Left ventricle myocardium superior (tissue), 1 donor: ENCODE data around the gene LRRC7. TPM values are rescaled to one million over a fixed set of nuclear protein-coding genes. Genes with fewer than 3 reads are reported as not detected.

Experiments
- ATAC-seq: fragments of 200-7000 bp; cut with Tn5 transposase; one replicate; pipeline ENCODE4 v1.9.1; 2020; ENCODE audit warnings: mild to moderate bottlenecking, moderate library complexity
- DNase-seq: peaks from one replicate; pipeline ENCODE4 v3.0.0-alpha.2; 2020
- intact Hi-C: fragments of 100-400 bp; cut with micrococcal nuclease; formaldehyde crosslinking; loops from one replicate; pipeline ENCODE4 v1.11.0; 2022
- total RNA-seq: library from RNA; stranded (reverse); fragmentation: NEBNext Ultra II Directional; extraction: Animal tissue kit (Norgen Biotek cat#: 25700); gene quantifications from one replicate; pipeline ENCODE4 v1.2.1, GENCODE V29; 2021
- donor health status: DM: no; HTN: yes; CAD: no; lungs with severe emphysema.

LRRC7 gene
- total RNA-seq, 1 donor from 2014 or later, result 3.0 TPM

DNA sequence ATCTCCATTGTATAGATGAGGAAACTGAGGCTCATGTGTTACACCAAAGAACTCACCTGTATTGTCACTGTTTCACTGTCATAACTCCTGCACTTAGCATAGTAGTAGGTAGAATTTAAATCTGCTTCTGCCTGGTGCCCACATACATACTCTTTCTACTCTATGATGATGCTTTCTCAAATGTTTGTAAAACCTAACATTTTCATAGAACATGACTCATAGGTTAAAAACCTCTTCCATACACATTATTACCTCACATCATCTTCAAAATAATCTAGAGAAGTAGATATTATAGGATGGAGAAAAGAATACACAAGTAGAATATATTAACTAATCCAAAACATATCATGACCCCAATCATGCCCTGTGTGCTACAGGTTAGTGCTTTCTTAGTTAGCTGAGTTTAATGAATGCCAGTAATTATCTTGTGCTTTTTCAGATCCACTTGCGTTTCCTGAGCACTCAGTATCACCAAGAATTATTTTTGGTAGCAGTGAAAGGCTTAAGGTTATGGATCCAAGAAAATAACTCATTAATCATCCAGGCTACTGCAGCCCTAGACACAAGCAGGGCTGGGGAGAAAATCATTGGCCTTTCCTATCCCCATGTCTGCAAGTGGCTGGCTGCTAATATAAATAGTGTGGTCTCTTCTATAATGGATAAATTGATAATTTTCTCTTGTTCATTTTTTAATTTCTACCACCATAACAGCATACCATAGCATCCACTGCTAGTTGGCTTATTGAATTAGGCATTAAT is 480.8 kb downstream of the LRRC7 start:
- ATAC-seq (no peak), DNase-seq (no peak)
- intact Hi-C loops, result no loop called here

DNA sequence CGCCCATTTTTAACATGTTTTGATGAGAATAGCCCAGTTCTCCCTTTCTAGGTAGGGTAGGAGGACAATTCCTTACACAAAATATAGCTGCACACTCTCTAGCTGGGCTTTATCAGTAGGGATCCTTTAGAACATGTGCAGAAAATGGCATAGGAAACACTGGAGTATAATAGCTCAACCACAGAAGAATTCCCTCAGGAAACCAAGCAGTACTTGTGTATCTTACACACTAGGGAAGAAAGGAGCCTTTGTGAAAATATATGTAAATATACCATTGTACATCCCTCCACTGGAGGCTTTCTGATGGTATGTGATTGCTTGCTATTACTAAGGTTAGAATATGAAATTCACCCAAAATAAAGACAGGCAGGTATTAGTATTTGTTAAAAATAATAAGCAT is 484.2 kb downstream of the LRRC7 start:
- ATAC-seq (no peak), DNase-seq (no peak)
- intact Hi-C loops, result no loop called here

DNA sequence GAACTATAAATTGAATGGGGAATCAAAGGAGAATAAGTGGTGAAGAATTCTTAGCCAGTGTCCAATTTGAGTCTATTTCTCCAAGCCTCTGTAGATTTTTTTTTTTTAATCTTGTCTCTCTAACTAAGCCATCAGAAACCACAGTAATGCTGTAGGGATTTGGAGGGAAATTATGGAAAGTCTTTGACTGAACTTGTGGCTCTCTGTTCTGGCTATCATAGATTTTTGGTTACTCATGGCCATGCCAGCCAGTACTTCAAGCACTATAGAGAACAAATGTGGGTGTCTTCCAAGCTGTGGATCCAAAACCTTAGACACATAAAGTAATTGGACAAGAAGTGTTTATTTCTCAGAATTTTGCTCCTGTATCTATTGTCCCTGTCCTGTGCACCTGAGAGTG is 489.8 kb downstream of the LRRC7 start:
- intact Hi-C loops, result no loop called here
- ATAC-seq, result no peak

DNA sequence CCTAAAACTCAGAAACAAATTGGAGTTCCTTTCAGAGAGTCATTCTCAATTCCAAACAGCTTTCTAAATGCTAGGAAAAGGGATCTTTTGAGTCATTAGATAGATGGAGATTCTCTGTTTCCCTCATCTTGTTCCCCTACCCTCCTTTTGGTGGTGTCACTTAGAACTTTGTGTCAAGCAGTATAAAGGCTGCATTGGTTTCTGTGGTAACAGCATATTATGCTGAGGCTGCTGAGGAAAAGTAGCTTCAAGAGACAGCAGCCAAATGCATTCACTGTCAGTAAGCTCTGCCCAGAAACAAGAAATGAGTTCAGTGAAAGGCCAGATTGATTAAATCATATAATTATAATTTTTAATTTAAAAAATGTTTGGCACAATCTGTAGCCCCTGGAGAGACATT is 493.5 kb downstream of the LRRC7 start:
- DNase-seq (no peak), ATAC-seq (no peak)
- intact Hi-C loops, result no loop called here

More for the DNA sequence above, 489.8 kb downstream of the LRRC7 start:
- no peak for DNase-seq

DNA sequence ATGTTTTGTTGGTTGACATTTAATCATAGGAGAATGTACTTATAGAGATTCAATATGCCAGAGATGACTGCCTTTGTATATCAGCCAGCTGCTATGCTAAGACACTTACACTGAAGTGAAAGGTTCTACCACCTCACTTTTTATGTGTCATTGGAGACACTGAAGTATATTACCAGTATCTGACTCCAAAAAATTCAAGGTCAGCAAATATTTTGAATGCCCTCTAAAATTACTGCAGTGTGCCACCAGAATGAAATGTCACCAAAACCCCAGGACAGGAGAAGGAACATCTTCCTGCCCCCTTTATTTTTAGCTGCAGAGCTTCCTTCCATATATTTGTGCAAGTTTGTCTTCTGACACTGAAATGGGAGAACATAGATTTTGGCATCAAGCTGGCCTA is 496.1 kb downstream of the LRRC7 start:
- intact Hi-C loops, result no loop called here
- DNase-seq (no peak), ATAC-seq (no peak)

DNA sequence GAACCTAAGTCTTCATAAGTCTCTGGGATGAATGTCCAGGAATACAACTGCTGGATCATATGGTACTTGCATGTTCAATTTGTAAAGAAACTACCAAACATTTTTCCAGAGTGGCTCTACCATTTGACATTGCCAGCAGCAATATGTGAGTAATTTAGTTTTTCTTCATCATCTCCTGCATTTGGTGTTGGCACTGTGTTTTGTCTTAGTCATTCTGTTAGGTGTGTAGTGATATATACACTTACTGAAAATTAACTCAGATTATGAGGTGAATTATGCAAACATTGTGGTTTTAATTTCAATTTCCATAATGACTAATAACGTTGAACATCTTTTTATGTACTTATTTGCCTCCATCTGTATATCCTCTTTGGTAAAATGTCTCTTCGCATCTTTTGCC is 499.0 kb downstream of the LRRC7 start:
- intact Hi-C loops, result no loop called here
- no peak for DNase-seq
- no peak for ATAC-seq

DNA sequence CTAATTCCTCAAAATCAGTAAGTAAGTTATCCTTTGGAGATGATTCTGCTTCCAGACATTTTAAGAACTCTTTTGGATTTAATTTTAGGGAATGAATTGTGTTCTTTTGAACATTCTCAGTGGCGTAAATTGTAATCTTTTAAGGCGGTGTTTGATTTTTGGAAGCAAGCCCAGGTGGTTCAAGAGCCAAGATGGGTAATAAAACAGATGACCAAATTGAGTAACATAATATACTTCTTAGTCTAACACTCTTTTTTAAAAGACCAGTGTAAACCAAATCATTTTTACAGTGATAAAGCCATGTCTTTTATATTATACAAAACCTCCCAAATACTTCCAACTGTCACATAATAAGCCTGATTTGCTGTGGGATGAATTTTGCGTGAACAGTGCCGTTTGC is 503.9 kb downstream of the LRRC7 start:
- ATAC-seq (no peak), DNase-seq (no peak)
- intact Hi-C loops, result no loop called here

DNA sequence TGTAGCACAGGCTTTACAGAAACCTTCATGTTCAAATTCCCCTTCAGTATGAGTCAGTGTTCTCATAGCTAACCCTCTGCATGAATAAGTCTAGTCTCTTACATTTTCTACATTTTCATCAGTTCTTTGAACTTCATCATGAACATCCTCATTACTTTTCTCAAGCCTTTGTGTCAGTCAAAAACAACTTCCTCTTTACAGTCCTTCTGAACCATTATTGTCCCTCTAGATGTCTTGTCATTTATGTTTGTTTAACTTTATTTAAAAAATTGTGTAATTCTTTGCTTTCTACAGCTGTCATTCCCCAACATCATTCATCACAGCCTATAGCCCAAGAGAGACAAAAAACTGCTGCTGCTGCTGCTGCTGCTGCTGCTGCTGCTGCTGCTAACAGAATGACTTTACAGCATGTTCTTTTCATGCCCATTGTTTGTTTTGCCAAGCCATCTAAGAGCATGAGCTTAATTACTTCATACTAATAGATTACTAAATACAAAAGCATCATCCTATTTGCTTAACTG is 504.6 kb downstream of the LRRC7 start:
- intact Hi-C loops, result no loop called here
- DNase-seq, result no peak
- ATAC-seq, result no peak

DNA sequence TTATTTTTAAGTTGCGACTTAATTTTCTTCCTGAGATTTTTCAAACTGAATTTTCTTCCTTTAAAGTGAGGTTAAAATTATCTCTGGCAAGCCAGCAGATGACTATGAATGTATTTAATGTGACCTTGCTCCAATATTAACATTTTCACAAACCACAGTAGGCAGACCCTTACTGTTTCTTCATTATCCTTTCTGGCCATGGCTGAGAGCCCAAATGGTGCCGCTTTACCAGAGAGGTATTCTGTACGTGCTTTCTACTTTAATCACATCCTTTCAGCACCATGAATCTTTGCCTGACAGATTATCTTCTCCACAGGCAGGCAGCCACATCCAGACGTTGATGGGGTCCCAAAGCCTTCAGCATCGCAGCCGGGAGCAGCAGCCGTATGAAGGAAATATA is 508.0 kb downstream of the LRRC7 start:
- DNase-seq (no peak), ATAC-seq (no peak)
- intact Hi-C loops, result no loop called here

DNA sequence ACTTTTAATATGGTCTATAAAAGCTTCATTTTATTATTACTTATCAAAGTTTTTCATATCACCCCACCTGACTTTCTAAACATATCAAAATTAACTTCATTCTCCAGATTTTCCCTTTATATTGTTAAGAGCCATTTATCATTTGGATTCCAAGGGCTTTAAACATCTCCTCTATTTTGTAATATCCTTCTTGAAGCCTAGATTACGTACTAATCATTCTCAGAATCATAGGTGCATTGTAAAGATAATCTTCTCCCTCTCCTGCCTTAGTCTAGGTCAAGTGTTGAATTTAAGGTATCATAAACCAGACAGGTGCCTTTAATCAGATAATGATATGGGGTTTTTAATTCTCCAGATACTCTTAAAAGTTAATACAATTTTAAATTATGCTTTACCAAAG is 509.3 kb downstream of the LRRC7 start:
- intact Hi-C loops, result no loop called here
- ATAC-seq (no peak), DNase-seq (no peak)

DNA sequence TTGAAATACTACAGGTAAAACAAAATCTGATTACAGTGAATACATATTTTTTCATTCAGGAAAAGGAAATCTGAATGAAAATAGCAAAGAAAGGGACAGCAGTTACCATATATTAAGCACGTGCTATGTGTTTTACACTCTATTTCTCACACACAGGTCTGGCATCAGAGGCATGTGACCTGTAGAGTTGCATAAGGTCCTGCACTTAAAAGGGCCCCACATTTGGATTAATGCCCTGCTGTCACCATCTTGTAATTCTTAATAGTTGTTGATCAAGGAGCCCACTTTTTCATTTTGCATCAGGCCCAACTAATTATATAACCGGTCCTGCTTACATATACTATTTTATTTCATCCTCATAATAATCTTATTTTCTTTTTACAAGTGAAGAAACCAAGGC is 511.8 kb downstream of the LRRC7 start:
- ATAC-seq, result no peak
- no peak for DNase-seq
- intact Hi-C loops, result no loop called here

DNA sequence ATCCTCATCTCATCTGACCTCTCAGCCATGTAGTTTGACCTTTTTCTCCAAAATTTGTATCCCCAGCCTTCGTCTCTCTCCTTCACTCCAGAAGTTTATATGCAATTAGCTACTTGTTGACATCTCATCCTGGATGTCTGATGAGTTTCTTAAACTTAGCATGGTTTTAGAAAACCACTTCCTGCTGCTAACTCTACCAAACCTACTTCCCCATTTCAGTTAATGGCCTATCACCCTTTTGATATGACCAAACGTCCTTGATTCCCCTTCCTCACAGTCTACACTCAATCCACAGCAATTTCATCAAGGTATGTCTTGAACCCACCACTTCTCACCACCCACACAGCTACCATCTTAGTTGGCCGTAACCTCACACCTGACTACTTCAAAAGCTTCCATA is 515.8 kb downstream of the LRRC7 start:
- DNase-seq, result no peak
- no peak for ATAC-seq
- intact Hi-C loops, result no loop called here

DNA sequence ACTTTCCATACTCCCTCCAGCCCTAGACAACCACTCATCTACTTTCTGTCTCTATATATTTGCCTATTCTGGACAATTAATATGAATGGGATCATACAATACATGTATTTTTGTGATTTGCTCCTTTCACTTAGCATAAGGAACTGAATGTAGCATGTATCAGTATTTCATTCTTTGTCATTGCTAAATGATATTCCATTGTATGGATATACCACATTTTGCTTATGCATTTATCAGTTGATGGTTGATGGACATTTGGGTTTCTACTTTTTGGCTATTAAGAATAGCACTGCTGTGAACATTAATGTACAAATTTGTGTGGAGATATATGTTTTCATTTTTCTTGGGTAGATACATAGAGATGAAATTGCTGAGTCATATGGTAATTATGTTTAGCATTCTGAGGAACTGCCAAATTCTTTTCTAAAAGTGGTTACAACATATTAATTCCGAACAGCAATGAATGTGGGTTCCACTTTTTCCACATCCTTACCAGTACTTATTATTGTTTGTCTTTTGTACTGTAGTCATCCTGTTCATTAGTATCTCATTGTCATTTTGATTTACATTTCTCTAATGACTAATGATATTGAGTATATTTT is 516.7 kb downstream of the LRRC7 start:
- DNase-seq, result no peak
- no peak for ATAC-seq
- intact Hi-C loops, result no loop called here

DNA sequence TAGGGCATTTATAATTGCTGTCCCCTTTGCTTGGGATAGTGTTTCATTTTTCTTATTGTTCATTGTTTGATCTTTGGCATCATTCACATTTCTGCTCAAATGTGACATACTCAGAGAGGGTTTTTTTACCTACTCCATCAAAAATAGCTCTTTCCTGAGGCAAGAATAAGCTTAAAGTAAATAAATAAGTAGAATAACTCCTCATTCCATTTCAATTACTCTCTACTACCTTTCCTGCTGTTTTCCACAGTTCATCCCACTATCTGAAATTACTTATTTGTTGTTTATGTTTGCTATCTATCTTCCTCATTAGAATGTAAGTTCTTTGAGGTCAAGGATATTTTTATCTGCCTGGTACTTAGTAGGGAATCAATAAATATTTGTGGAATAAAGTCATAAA is 517.8 kb downstream of the LRRC7 start:
- ATAC-seq (no peak), DNase-seq (no peak)
- intact Hi-C loops, result no loop called here

DNA sequence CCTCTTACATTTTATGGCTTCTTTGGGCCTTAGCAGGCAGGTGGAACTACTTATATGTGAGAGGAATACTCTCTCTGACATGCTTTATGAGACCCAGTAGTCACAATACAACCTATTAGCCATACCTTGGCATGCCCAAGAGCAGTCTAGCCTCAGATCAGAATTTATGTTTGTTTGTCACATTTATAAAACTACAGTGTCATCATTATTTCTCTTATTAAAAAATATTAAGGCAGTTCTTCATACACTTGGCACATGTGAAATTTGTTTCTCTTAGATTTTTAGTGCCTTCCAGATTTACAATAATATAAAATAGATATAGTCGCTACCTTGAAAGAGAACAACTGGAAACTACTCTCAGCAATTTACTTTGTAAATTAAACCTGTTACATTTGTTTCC is 519.2 kb downstream of the LRRC7 start:
- DNase-seq (no peak), ATAC-seq (no peak)
- intact Hi-C loops, result no loop called here

DNA sequence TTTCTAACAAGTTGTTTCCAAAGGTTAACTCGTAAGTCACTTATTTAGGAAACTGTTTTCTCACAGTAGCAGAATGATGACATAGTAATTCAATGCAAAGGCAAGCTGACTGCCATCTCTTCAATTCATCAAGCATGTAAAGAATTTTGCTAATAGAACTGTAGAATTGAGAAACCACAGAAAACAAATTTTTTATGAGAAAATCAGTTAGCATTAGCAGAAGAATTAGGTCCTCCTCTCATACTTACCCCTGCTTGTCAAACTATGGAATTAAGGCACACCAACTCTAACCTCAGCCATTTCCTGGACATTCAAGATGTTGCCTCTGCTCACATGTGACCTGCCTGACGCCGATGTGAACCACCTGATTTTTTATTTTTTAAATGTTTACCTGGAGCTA is 522.4 kb downstream of the LRRC7 start:
- ATAC-seq (no peak), DNase-seq (no peak)
- intact Hi-C loops, result no loop called here

DNA sequence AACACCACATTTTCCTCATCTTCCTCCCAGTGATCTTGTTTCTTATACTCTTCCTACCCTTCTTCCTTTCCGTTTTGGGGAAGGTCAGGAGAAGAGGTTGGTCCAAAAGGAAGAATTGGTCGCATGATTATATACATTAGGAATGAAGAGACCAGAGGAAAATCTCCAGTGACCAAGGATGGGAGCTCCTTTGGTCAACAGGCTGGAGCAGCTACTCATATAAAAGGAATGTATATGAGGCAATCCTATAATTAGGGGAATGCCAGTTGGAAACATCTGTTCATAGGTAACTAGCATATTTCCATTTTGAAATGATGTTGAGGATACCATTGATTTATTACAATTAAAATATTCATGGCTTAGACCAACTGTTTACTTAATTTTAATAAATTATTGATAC is 523.2 kb downstream of the LRRC7 start:
- intact Hi-C loops, result no loop called here
- DNase-seq (no peak), ATAC-seq (no peak)

DNA sequence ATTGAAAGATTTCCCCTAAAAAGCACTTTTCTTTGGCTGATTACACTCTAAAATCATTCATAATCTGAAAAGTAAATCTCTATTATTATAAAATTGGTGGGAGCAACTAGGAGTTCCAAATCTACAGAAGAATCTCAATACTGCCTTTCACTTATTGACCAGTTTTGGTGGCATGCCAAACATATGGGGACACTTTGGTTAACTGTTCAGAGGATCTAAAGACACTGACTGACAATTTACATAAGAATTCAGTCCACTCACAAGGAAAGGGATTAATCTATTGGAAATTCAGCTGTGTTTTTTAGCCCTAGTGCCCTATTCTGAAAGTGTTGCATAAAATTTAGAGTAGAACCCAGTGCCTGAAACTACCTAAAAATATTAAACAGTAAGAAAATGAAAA is 524.1 kb downstream of the LRRC7 start:
- no peak for DNase-seq
- ATAC-seq, result no peak
- intact Hi-C loops, result no loop called here

DNA sequence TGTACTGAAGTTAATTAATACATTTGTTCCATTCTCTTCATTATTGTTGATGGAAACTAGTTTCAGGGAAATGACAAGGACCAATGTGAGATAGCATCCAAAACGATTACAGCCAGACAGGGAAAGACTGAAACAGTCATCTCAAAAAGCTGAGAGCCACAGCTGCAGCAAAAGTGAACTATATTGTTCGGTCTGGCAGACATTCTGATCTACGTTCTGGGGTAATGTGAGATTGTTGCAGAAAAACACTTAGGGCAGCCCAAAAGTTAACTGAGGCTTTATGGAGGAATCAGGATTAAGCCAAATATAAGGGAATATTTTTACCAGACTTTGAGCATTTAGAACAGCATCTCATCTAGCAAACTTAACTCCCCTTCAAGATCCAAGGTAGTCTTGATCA is 524.8 kb downstream of the LRRC7 start:
- DNase-seq (no peak), ATAC-seq (no peak)
- intact Hi-C loops, result no loop called here

DNA sequence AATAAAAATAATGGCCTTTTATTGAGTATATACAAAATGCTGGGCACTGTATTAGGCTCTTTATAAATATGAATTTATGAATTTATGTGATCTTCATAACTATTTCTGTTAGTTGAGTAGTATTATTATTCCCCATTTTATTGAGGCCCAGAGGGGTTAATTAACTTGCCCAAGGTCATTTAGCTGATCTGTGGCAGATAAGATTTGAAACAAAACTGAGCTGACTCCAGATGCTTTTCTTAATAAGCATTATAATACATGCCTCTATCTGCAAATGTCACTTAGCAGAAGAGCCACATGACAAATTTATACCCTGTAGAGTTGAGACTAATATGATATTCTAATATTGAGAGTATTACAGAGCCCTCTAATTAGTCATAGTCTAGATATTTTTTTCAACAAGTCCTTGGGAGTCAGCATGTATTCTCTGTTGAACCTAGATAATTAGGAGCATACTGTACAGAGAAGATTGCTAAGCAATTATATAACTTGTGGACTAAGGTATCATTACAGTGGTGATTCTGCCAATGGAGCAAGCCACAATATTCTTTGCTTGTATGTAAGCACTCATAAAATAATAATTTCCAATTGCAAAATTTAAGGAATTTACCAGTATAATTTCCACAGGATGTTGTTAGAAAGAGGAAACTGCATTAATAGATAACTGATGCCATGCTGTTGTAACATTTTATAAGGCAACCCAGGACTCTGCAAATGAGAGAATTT is 525.7 kb downstream of the LRRC7 start:
- ATAC-seq (no peak), DNase-seq (no peak)
- intact Hi-C loops, result no loop called here

DNA sequence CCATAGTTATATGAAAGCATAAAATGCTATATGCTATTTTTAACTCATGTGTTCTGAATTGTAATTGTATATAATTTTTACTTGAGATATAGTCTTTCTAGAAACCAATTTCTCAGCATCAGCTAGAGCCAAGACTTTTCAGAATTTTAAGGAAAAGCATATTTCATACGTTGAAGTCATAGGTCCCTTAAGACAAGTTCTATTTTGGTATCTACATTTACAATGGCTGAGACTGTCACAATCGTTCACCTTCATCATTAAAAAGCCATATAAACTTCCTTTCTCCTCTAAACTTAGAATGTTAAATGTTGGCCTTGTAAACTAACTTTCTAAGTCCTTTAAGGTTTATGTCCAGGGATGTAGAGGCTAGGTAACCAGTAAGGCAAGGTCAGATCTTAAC is 533.5 kb downstream of the LRRC7 start:
- intact Hi-C loops, result no loop called here
- ATAC-seq (no peak), DNase-seq (no peak)
